ENCODE results near the gene SRRM3.

- TF ChIP-seq CTCF (conservative IDR thresholded peaks at IDR 0.05; ENCODE audit: low read length) = no peak
- no peak for TF ChIP-seq EZH2phosphoT487 (IDR thresholded peaks at IDR 0.05; ENCODE audit: borderline replicate concordance, low read depth, low read length)
These were observed 123.4 kb downstream of the SRRM3 start for GRCh38 chr7:76325092-76325491.
